GM19452 (cell line): Measurements from ENCODE around the gene TNFSF12.

Experiments used
- ATAC-seq: cut with Tn5 transposase; IDR thresholded peaks from one replicate; pipeline ENCODE4 v1.9.1; 2021; ENCODE audit not compliant: unreplicated experiment

TNFSF12 gene

GRCh38 chr17:7548585-7549400, at the start of gene TNFSF12:
TNFSF12 (plus strand) TSS chr17:7549058; CDS start chr17:7549154, 96 bp downstream.
- no peak for ATAC-seq

GRCh38 chr17:7499161-7499560, 49.7 kb upstream of the TNFSF12 start:
- no peak for ATAC-seq

- no peak for ATAC-seq
These were observed 47.1 kb upstream of the TNFSF12 start for GRCh38 chr17:7501729-7502128.

GRCh38 chr17:7502171-7502847, 46.5 kb upstream of the TNFSF12 start:
- ATAC-seq, result no peak

GRCh38 chr17:7502987-7503386, 45.9 kb upstream of the TNFSF12 start:
- ATAC-seq, result no peak

GRCh38 chr17:7503521-7503920, 45.3 kb upstream of the TNFSF12 start:
- no peak for ATAC-seq

- ATAC-seq, result no peak
These were observed 40.7 kb upstream of the TNFSF12 start for GRCh38 chr17:7508145-7508544.

GRCh38 chr17:7508846-7509245, 40.0 kb upstream of the TNFSF12 start:
- no peak for ATAC-seq

GRCh38 chr17:7509937-7510336, 38.9 kb upstream of the TNFSF12 start:
- no peak for ATAC-seq

- no peak for ATAC-seq
These were observed 37.8 kb upstream of the TNFSF12 start for GRCh38 chr17:7511108-7511507.

- ATAC-seq, result no peak
These were observed 36.8 kb upstream of the TNFSF12 start for GRCh38 chr17:7512105-7512504.

GRCh38 chr17:7512824-7513540, 35.9 kb upstream of the TNFSF12 start:
- no peak for ATAC-seq

- ATAC-seq, result no peak
These were observed 34.9 kb upstream of the TNFSF12 start for GRCh38 chr17:7513850-7514419.

GRCh38 chr17:7515911-7516610, 32.8 kb upstream of the TNFSF12 start:
- ATAC-seq, result no peak

- no peak for ATAC-seq
These were observed 25.8 kb upstream of the TNFSF12 start for GRCh38 chr17:7523033-7523432.

- ATAC-seq, result no peak
These were observed 20.0 kb upstream of the TNFSF12 start for GRCh38 chr17:7528842-7529241.

- ATAC-seq, result no peak
These were observed 18.6 kb upstream of the TNFSF12 start for GRCh38 chr17:7530023-7530900.

- no peak for ATAC-seq
These were observed 10.8 kb upstream of the TNFSF12 start for GRCh38 chr17:7538050-7538449.

- no peak for ATAC-seq
These were observed 9.8 kb upstream of the TNFSF12 start for GRCh38 chr17:7538891-7539545.
